ENCODE results near the gene TEX14. TPM values are rescaled to one million over a fixed set of nuclear protein-coding genes. Genes with fewer than 3 reads are reported as not detected.
A peak's percentile ranks its signal among the peaks of the same experiment; 100 is the strongest.

The TEX14 gene
- total RNA-seq, 1 experiment from 2014 or later = not detected

GRCh38 chr17:58694826-58695225 lies 3.0 kb upstream of the TEX14 start:
- H3K36me3 Mint-ChIP-seq (ENCODE audit: insufficient read depth, unreplicated experiment) = peaks cover 32% of the 10 kb centered on the region
- BruUV-seq (replicated peaks) = no TSS peak
- ChIA-PET CTCF (no interaction called here), POLR2A (interaction anchor here (0.6 to 3.7 kb wide), 6 partner anchors 18 to 363 kb away, joined by 3 to 55 read pairs (median 4); no protein-coding TSS in a partner anchor)
- H3K9me3 Mint-ChIP-seq (ENCODE audit: unreplicated experiment) = no peaks in the 10 kb centered on the region
- intact Hi-C loops (cut with micrococcal nuclease) = no loop called here
- DNase-seq (ENCODE audit: unreplicated experiment) = no peak
- H3K4me1 Mint-ChIP-seq (ENCODE audit: insufficient read depth, unreplicated experiment) = peaks cover 12% of the 10 kb centered on the region
- no peaks in the 10 kb centered on the region for H3K27me3 Mint-ChIP-seq (ENCODE audit: insufficient read depth, unreplicated experiment)
- TF ChIP-seq CTCF (IDR thresholded peaks at IDR 0.05; ENCODE audit: unreplicated experiment) = no peak
- H3K27ac Mint-ChIP-seq (ENCODE audit: low read depth, unreplicated experiment) = no peak overlapping the region
- H3K4me3 Mint-ChIP-seq (ENCODE audit: unreplicated experiment) = no peak overlapping the region

DNA sequence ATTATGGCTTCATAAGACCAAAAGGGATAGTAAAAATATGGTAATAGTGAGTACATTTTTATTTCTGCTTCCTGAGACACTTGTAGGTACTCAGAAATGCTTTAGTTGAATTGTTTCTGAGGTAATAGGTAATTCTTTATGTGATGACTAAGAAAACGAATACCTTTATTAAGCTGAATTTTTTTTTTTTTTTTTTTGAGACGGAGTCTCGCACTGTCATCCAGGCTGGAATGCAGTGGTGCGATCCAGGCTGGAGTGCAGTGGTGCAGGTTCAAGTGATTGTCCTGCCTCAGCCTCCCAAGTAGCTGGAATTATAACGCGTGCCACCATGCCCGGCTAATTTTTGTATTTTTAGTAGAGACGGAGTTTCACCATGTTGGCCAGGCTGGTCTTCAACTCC lies 2.5 kb upstream of the TEX14 start:
- peaks cover 27% of the 10 kb centered on the region for H3K36me3 Mint-ChIP-seq (ENCODE audit: insufficient read depth, unreplicated experiment)
- peak overlapping the region; percentile 91 for H3K27ac Mint-ChIP-seq (ENCODE audit: low read depth, unreplicated experiment)
- CTCF ChIA-PET = interaction anchor here (1.1 kb wide), 1 partner anchor 311 kb away, joined by 3 read pairs; no protein-coding TSS in a partner anchor
- intact Hi-C loops (cut with micrococcal nuclease) = no loop called here
- TF ChIP-seq CTCF (IDR thresholded peaks at IDR 0.05; ENCODE audit: unreplicated experiment) = no peak
- peaks cover 12% of the 10 kb centered on the region for H3K4me1 Mint-ChIP-seq (ENCODE audit: insufficient read depth, unreplicated experiment)
- no TSS peak for BruUV-seq (replicated peaks)
- no peak for DNase-seq (ENCODE audit: unreplicated experiment)
- H3K27me3 Mint-ChIP-seq (ENCODE audit: insufficient read depth, unreplicated experiment) = no peaks in the 10 kb centered on the region
- POLR2A ChIA-PET = interaction anchor here (0.6 to 3.7 kb wide), 5 partner anchors 63 to 362 kb away, joined by 3 to 55 read pairs (median 16); no protein-coding TSS in a partner anchor
- no peaks in the 10 kb centered on the region for H3K9me3 Mint-ChIP-seq (ENCODE audit: unreplicated experiment)
- H3K4me3 Mint-ChIP-seq (ENCODE audit: unreplicated experiment) = no peak overlapping the region

DNA sequence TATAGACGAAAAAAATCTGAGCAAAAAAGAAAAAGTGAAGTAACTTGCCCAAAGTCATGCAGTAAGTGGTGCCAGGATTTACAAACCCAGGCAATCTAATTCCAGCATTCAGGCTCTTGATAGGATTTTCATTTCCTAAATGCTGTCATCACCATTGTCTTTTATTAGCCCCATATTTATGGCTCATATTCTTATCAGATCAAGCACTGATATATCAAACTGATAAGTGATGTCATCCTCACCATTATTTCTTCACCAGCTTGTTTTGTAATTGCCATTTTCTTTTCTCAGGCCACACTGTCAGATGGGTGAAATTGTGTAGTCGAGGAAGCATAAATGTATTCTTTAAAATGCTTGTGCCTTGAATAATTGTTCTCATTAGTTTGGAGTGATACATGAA lies 1.9 kb upstream of the TEX14 start:
- Mint-ChIP-seq H3K36me3 (ENCODE audit: insufficient read depth, unreplicated experiment) (peaks cover 24% of the 10 kb centered on the region), H3K27ac (ENCODE audit: low read depth, unreplicated experiment) (peak overlapping the region; percentile 91), H3K27me3 (ENCODE audit: insufficient read depth, unreplicated experiment) (no peaks in the 10 kb centered on the region), H3K4me3 (ENCODE audit: unreplicated experiment) (peak overlapping the region; percentile 97), H3K4me1 (ENCODE audit: insufficient read depth, unreplicated experiment) (peaks cover 12% of the 10 kb centered on the region), H3K9me3 (ENCODE audit: unreplicated experiment) (no peaks in the 10 kb centered on the region)
- no peak for TF ChIP-seq CTCF (IDR thresholded peaks at IDR 0.05; ENCODE audit: unreplicated experiment)
- BruUV-seq (replicated peaks) = no TSS peak
- POLR2A ChIA-PET = interaction anchor here (1.0 to 3.7 kb wide), 6 partner anchors 14 to 175 kb away, joined by 4 to 55 read pairs (median 22); no protein-coding TSS in a partner anchor
- DNase-seq (ENCODE audit: unreplicated experiment) = no peak
- CTCF ChIA-PET = interaction anchor here (1.1 to 1.4 kb wide), 2 partner anchors 175 to 312 kb away, joined by 3 to 8 read pairs; no protein-coding TSS in a partner anchor
- intact Hi-C loops (cut with micrococcal nuclease) = loop anchor here (2.0 kb wide), 1 partner anchor 63 kb away; no protein-coding TSS in a partner anchor

- peak overlapping the region; percentile 97 for H3K4me3 Mint-ChIP-seq (ENCODE audit: unreplicated experiment)
- no peak for TF ChIP-seq CTCF (IDR thresholded peaks at IDR 0.05; ENCODE audit: unreplicated experiment)
- no peaks in the 10 kb centered on the region for H3K9me3 Mint-ChIP-seq (ENCODE audit: unreplicated experiment)
- ChIA-PET CTCF (interaction anchor here (0.6 to 1.9 kb wide), 8 partner anchors 10 to 843 kb away, joined by 3 to 8 read pairs (median 4); no protein-coding TSS in a partner anchor), POLR2A (interaction anchor here (0.6 to 3.7 kb wide), 20 partner anchors 8 to 462 kb away, joined by 3 to 55 read pairs (median 4); partner anchors contain the start of genes MTMR4, PRR11, SKA2 and SUPT4H1)
- H3K4me1 Mint-ChIP-seq (ENCODE audit: insufficient read depth, unreplicated experiment) = peaks cover 12% of the 10 kb centered on the region
- H3K36me3 Mint-ChIP-seq (ENCODE audit: insufficient read depth, unreplicated experiment) = peaks cover 24% of the 10 kb centered on the region
- no peaks in the 10 kb centered on the region for H3K27me3 Mint-ChIP-seq (ENCODE audit: insufficient read depth, unreplicated experiment)
- DNase-seq (ENCODE audit: unreplicated experiment) = peak; percentile 11
- peak overlapping the region; percentile 91 for H3K27ac Mint-ChIP-seq (ENCODE audit: low read depth, unreplicated experiment)
- intact Hi-C loops (cut with micrococcal nuclease) = loop anchor here (2.0 kb wide), 1 partner anchor 62 kb away; no protein-coding TSS in a partner anchor
- BruUV-seq (replicated peaks) = no TSS peak
These were observed 1.4 kb upstream of the TEX14 start for GRCh38 chr17:58693208-58693607.
